ENCODE data around the gene SERTAD4. TPM values are rescaled to one million over a fixed set of nuclear protein-coding genes. Genes with fewer than 3 reads are reported as not detected.

Gene SERTAD4
- total RNA-seq, 1 donor: 2.9 TPM

- Histone ChIP-seq H3K27me3 (ENCODE audit: insufficient read depth, low read length) (peaks cover 39% of the 10 kb centered on the region), H2AFZ (ENCODE audit: low read length) (no peak overlapping the region), H3K4me2 (ENCODE audit: insufficient read depth, low read length) (no peak overlapping the region), H3K79me2 (ENCODE audit: insufficient read depth, low read length) (no peaks in the 10 kb centered on the region), H3K27ac (ENCODE audit: low read depth, low read length) (no peak overlapping the region), H3K4me3 (ENCODE audit: insufficient read depth, low read length) (no peak overlapping the region), H4K20me1 (ENCODE audit: insufficient read depth, low read length) (no peaks in the 10 kb centered on the region), H3K4me1 (ENCODE audit: insufficient read depth, low read length) (peaks cover 3% of the 10 kb centered on the region), H3K9me3 (ENCODE audit: low read depth, low read length) (no peaks in the 10 kb centered on the region), H3K36me3 (ENCODE audit: insufficient read depth, low read length) (no peaks in the 10 kb centered on the region)
- no peak for DNase-seq (ENCODE audit: insufficient read length, low spot score, missing footprints)
- TF ChIP-seq CTCF (IDR thresholded peaks at IDR 0.05; ENCODE audit: extremely low read depth, low read depth, low read length): no peak
These were observed 4.4 kb upstream of the SERTAD4 start for GRCh38 chr1:210228158-210228557.

- peaks cover 14% of the 10 kb centered on the region for H3K4me1 ChIP-seq (ENCODE audit: insufficient read depth, low read length)
- H3K27me3 ChIP-seq (ENCODE audit: insufficient read depth, low read length): peaks cover 50% of the 10 kb centered on the region
- TF ChIP-seq CTCF (IDR thresholded peaks at IDR 0.05; ENCODE audit: extremely low read depth, low read depth, low read length): no peak
- no peak overlapping the region for H3K4me2 ChIP-seq (ENCODE audit: insufficient read depth, low read length)
- no peak overlapping the region for H3K4me3 ChIP-seq (ENCODE audit: insufficient read depth, low read length)
- no peaks in the 10 kb centered on the region for H3K36me3 ChIP-seq (ENCODE audit: insufficient read depth, low read length)
- no peak for DNase-seq (ENCODE audit: insufficient read length, low spot score, missing footprints)
- no peaks in the 10 kb centered on the region for H3K79me2 ChIP-seq (ENCODE audit: insufficient read depth, low read length)
- no peaks in the 10 kb centered on the region for H4K20me1 ChIP-seq (ENCODE audit: insufficient read depth, low read length)
- no peaks in the 10 kb centered on the region for H3K9me3 ChIP-seq (ENCODE audit: low read depth, low read length)
- no peak overlapping the region for H2AFZ ChIP-seq (ENCODE audit: low read length)
- H3K27ac ChIP-seq (ENCODE audit: low read depth, low read length): no peak overlapping the region
These were observed 2.4 kb upstream of the SERTAD4 start for GRCh38 chr1:210230149-210230695.

- H3K27ac ChIP-seq (ENCODE audit: low read depth, low read length): no peak overlapping the region
- no peaks in the 10 kb centered on the region for H4K20me1 ChIP-seq (ENCODE audit: insufficient read depth, low read length)
- H3K9me3 ChIP-seq (ENCODE audit: low read depth, low read length): no peaks in the 10 kb centered on the region
- DNase-seq (ENCODE audit: insufficient read length, low spot score, missing footprints): peak; percentile 42
- H3K4me3 ChIP-seq (ENCODE audit: insufficient read depth, low read length): peak overlapping the region; percentile 58
- no peaks in the 10 kb centered on the region for H3K36me3 ChIP-seq (ENCODE audit: insufficient read depth, low read length)
- H2AFZ ChIP-seq (ENCODE audit: low read length): no peak overlapping the region
- no peak for TF ChIP-seq CTCF (IDR thresholded peaks at IDR 0.05; ENCODE audit: extremely low read depth, low read depth, low read length)
- peak overlapping the region; percentile 83 for H3K4me2 ChIP-seq (ENCODE audit: insufficient read depth, low read length)
- H3K79me2 ChIP-seq (ENCODE audit: insufficient read depth, low read length): no peaks in the 10 kb centered on the region
- H3K4me1 ChIP-seq (ENCODE audit: insufficient read depth, low read length): peaks cover 28% of the 10 kb centered on the region
- H3K27me3 ChIP-seq (ENCODE audit: insufficient read depth, low read length): peaks cover 43% of the 10 kb centered on the region
These were observed 618 bp upstream of the SERTAD4 start for GRCh38 chr1:210231846-210232510.

- Histone ChIP-seq H2AFZ (ENCODE audit: low read length) (peak overlapping the region; percentile 15), H3K4me1 (ENCODE audit: insufficient read depth, low read length) (peaks cover 35% of the 10 kb centered on the region), H3K9me3 (ENCODE audit: low read depth, low read length) (no peaks in the 10 kb centered on the region), H3K4me2 (ENCODE audit: insufficient read depth, low read length) (peak overlapping the region; percentile 83), H3K36me3 (ENCODE audit: insufficient read depth, low read length) (no peaks in the 10 kb centered on the region), H3K4me3 (ENCODE audit: insufficient read depth, low read length) (peak overlapping the region; percentile 74), H4K20me1 (ENCODE audit: insufficient read depth, low read length) (no peaks in the 10 kb centered on the region), H3K27ac (ENCODE audit: low read depth, low read length) (no peak overlapping the region), H3K27me3 (ENCODE audit: insufficient read depth, low read length) (peaks cover 43% of the 10 kb centered on the region), H3K79me2 (ENCODE audit: insufficient read depth, low read length) (no peaks in the 10 kb centered on the region)
- TF ChIP-seq CTCF (IDR thresholded peaks at IDR 0.05; ENCODE audit: extremely low read depth, low read depth, low read length): no peak
- DNase-seq (ENCODE audit: insufficient read length, low spot score, missing footprints): peak; percentile 88
These were observed 559 bp downstream of the SERTAD4 start for GRCh38 chr1:210233216-210233494.

Data from osteoblast (primary cell).